NCI-H1092 (cell line): ENCODE results near the gene EPB41L3.
"Not testable (repeated sequence)": the region's sequence is repeated elsewhere in the genome, so short reads cannot be mapped to it uniquely, and the experiment has no call there.

Experiments
- DNase-seq: peaks from one replicate; lab custom pipeline; 2025; lab: John Stamatoyannopoulos, UW

Gene EPB41L3

GRCh38 chr18:5496305-5496704 is 47.5 kb downstream of the EPB41L3 start:
- DNase-seq: no peak

- DNase-seq: no peak
These were observed 52.9 kb downstream of the EPB41L3 start for GRCh38 chr18:5490753-5491480.

- no peak for DNase-seq
These were observed 55.0 kb downstream of the EPB41L3 start for GRCh38 chr18:5488844-5489243.

- not testable (repeated sequence) for DNase-seq
These were observed 55.8 kb downstream of the EPB41L3 start for GRCh38 chr18:5488044-5488443.

- no peak for DNase-seq
These were observed 59.3 kb downstream of the EPB41L3 start for GRCh38 chr18:5484526-5484925.

- no peak for DNase-seq
These were observed 62.2 kb downstream of the EPB41L3 start for GRCh38 chr18:5481621-5482020.

- DNase-seq: no peak
These were observed 65.5 kb downstream of the EPB41L3 start for GRCh38 chr18:5478261-5478660.

- DNase-seq: no peak
These were observed 66.6 kb downstream of the EPB41L3 start for GRCh38 chr18:5476961-5477800.

GRCh38 chr18:5475267-5475666 is 68.5 kb downstream of the EPB41L3 start:
- no peak for DNase-seq

GRCh38 chr18:5469340-5469739 is 74.5 kb downstream of the EPB41L3 start:
- DNase-seq: no peak

GRCh38 chr18:5468394-5468793 is 75.4 kb downstream of the EPB41L3 start:
- DNase-seq: no peak

- DNase-seq: no peak
These were observed 76.1 kb downstream of the EPB41L3 start for GRCh38 chr18:5467671-5468070.

GRCh38 chr18:5466256-5466655 is 77.5 kb downstream of the EPB41L3 start:
- no peak for DNase-seq

GRCh38 chr18:5464251-5464650 is 79.5 kb downstream of the EPB41L3 start:
- DNase-seq: no peak

- DNase-seq: no peak
These were observed 80.0 kb downstream of the EPB41L3 start for GRCh38 chr18:5463831-5464230.

GRCh38 chr18:5463390-5463789 is 80.4 kb downstream of the EPB41L3 start:
- no peak for DNase-seq

GRCh38 chr18:5462227-5462626 is 81.6 kb downstream of the EPB41L3 start:
- no peak for DNase-seq

GRCh38 chr18:5461041-5461440 is 82.8 kb downstream of the EPB41L3 start:
- DNase-seq: no peak

- no peak for DNase-seq
These were observed 86.3 kb downstream of the EPB41L3 start for GRCh38 chr18:5457462-5457957.

- DNase-seq: no peak
These were observed 87.0 kb downstream of the EPB41L3 start for GRCh38 chr18:5456577-5457461.

- no peak for DNase-seq
These were observed 88.1 kb downstream of the EPB41L3 start for GRCh38 chr18:5455674-5456073.

GRCh38 chr18:5452943-5453443 is 90.8 kb downstream of the EPB41L3 start:
- no peak for DNase-seq
